ENCODE results near the gene TRPM2. TPM values are rescaled to one million over a fixed set of nuclear protein-coding genes. Genes with fewer than 3 reads are reported as not detected.

The TRPM2 gene
- total and polyA plus RNA-seq, 2 donors (not counting 3 experiments of a cell fraction or from before 2014, with no cell fraction given), result not detected

- CTCF ChIA-PET, result interaction anchor here (1.1 kb wide), 1 partner anchor 8 kb away, joined by 3 read pairs; no protein-coding TSS in a partner anchor
- H4K20me1 ChIP-seq (replicated peaks; ENCODE audit: control insufficient read depth, extremely low read depth, insufficient read depth, low read length), result no peaks in the 10 kb centered on the region
- H3K9me1 ChIP-seq (replicated peaks; ENCODE audit: control insufficient read depth, extremely low read depth, insufficient read depth, low read length), result no peaks in the 10 kb centered on the region
- H3K4me2 ChIP-seq (ENCODE audit: insufficient read depth, low read length), result no peak overlapping the region
- no peak overlapping the region for H3K27ac ChIP-seq (ENCODE audit: insufficient read depth, low read depth, low read length)
- no peaks in the 10 kb centered on the region for H3K9me3 ChIP-seq (replicated peaks; ENCODE audit: control insufficient read depth, insufficient read depth, low read length)
- no peaks in the 10 kb centered on the region for H3K79me2 ChIP-seq (ENCODE audit: control insufficient read depth, insufficient read depth, low read length)
- no peak overlapping the region for H3K9ac ChIP-seq (replicated peaks; ENCODE audit: extremely low read depth, insufficient read depth, low read length)
- H2AFZ ChIP-seq (ENCODE audit: low read depth, low read length), result no peak overlapping the region
- no peaks in the 10 kb centered on the region for H3K36me3 ChIP-seq (ENCODE audit: control insufficient read depth in 2 of 2, extremely low read depth in 1 of 2, insufficient read depth in 2 of 2, low read length in 2 of 2)
- no peak for TF ChIP-seq POLR2A (IDR thresholded peaks at IDR 0.05; ENCODE audit: low read depth, low read length)
- TF ChIP-seq MAX (IDR thresholded peaks at IDR 0.05; ENCODE audit: insufficient read depth, insufficient read length), result no peak
- TF ChIP-seq FOS (IDR thresholded peaks at IDR 0.05; ENCODE audit: borderline replicate concordance, insufficient read depth, low read length), result no peak
- no peak for TF ChIP-seq GATA2 (IDR thresholded peaks at IDR 0.05; ENCODE audit: insufficient read depth, insufficient read length, low read depth, low read length)
- no peak overlapping the region for H3K4me3 ChIP-seq (replicated peaks in 1 of 3; ENCODE audit: insufficient read depth in 1 of 3, low read depth in 1 of 3, low read length in 3 of 3)
- H3K27me3 ChIP-seq (ENCODE audit: control insufficient read depth in 2 of 2, insufficient read depth in 2 of 2, low read length in 2 of 2), result no peaks in the 10 kb centered on the region
- H3K4me1 ChIP-seq (ENCODE audit: control insufficient read depth, extremely low read depth, insufficient read depth, low read length), result no peaks in the 10 kb centered on the region
- dilution Hi-C loops (cut with MboI; ENCODE audit: extremely low pct_ligation_motif_present, low sequenced_read_pairs), result no loop called here
- POLR2A ChIA-PET, result interaction anchor here (0.6 kb wide), 1 partner anchor 1255 kb away, joined by 7 read pairs; no protein-coding TSS in a partner anchor
- intact Hi-C loops (cut with micrococcal nuclease), result no loop called here
- DNase-seq (ENCODE audit: low read depth, low spot score) (no peak), FAIRE-seq (no peak)
- no TSS peak for BruUV-seq (replicated peaks)
Measured at GRCh38 chr21:44436958-44437357, 83.5 kb downstream of the TRPM2 start.

- TF ChIP-seq JUN (IDR thresholded peaks at IDR 0.05; ENCODE audit: borderline replicate concordance, insufficient read depth, insufficient read length, low read depth) (no peak), MYC (IDR thresholded peaks at IDR 0.05; ENCODE audit: low read depth, low read length) (no peak), MAX (IDR thresholded peaks at IDR 0.05; ENCODE audit: insufficient read depth, insufficient read length) (no peak), FOS (IDR thresholded peaks at IDR 0.05; ENCODE audit: borderline replicate concordance, insufficient read depth, low read length) (no peak), CTCF (IDR thresholded peaks at IDR 0.05; ENCODE audit: extremely low read depth in 1 of 2, insufficient read depth in 1 of 2, low read depth in 1 of 2, low read length in 2 of 2) (no peak), POLR2AphosphoS5 (IDR thresholded peaks at IDR 0.05; ENCODE audit: insufficient read depth, low read depth, low read length) (no peak), EZH2 (IDR thresholded peaks at IDR 0.05; ENCODE audit: borderline replicate concordance, low read depth, low read length, severe bottlenecking) (no peak)
- FAIRE-seq, result no peak
- H3K9me3 ChIP-seq (replicated peaks; ENCODE audit: control insufficient read depth, insufficient read depth, low read length), result no peaks in the 10 kb centered on the region
- no peaks in the 10 kb centered on the region for H3K9me1 ChIP-seq (replicated peaks; ENCODE audit: control insufficient read depth, extremely low read depth, insufficient read depth, low read length)
- intact Hi-C loops (cut with micrococcal nuclease) (no loop called here), dilution Hi-C loops (cut with MboI; ENCODE audit: extremely low pct_ligation_motif_present, low sequenced_read_pairs) (no loop called here)
- ChIA-PET CTCF (interaction anchor here (1.1 kb wide), 1 partner anchor 8 kb away, joined by 3 read pairs; no protein-coding TSS in a partner anchor), POLR2A (no interaction called here)
- H3K4me3 ChIP-seq (replicated peaks in 1 of 3; ENCODE audit: insufficient read depth in 1 of 3, low read depth in 1 of 3, low read length in 3 of 3), result no peak overlapping the region
- no peak overlapping the region for H3K9ac ChIP-seq (replicated peaks; ENCODE audit: extremely low read depth, insufficient read depth, low read length)
- H2AFZ ChIP-seq (ENCODE audit: low read depth, low read length), result no peak overlapping the region
- H4K20me1 ChIP-seq (replicated peaks; ENCODE audit: control insufficient read depth, extremely low read depth, insufficient read depth, low read length), result no peaks in the 10 kb centered on the region
- H3K4me2 ChIP-seq (ENCODE audit: insufficient read depth, low read length), result no peak overlapping the region
- H3K27me3 ChIP-seq (ENCODE audit: control insufficient read depth in 2 of 2, insufficient read depth in 2 of 2, low read length in 2 of 2), result no peaks in the 10 kb centered on the region
- no peaks in the 10 kb centered on the region for H3K36me3 ChIP-seq (ENCODE audit: control insufficient read depth in 2 of 2, extremely low read depth in 1 of 2, insufficient read depth in 2 of 2, low read length in 2 of 2)
- no peaks in the 10 kb centered on the region for H3K4me1 ChIP-seq (ENCODE audit: control insufficient read depth, extremely low read depth, insufficient read depth, low read length)
- no TSS peak for BruUV-seq (replicated peaks)
- H3K79me2 ChIP-seq (ENCODE audit: control insufficient read depth, insufficient read depth, low read length), result no peaks in the 10 kb centered on the region
- no peak for DNase-seq (ENCODE audit: low read depth, low spot score)
- no peak overlapping the region for H3K27ac ChIP-seq (ENCODE audit: insufficient read depth, low read depth, low read length)
Measured at GRCh38 chr21:44437371-44437695, 83.9 kb downstream of the TRPM2 start.

All from endothelial cell of umbilical vein (primary cell).